ENCODE results near the gene NEK11.

The NEK11 gene

GRCh38 chr3:131077904-131078303 is 51.2 kb downstream of the NEK11 start:
- Histone ChIP-seq H3K4me1 (ENCODE audit: control insufficient read depth, insufficient read depth, low read length, unreplicated experiment) (peaks cover 4% of the 10 kb centered on the region), H3K79me2 (ENCODE audit: control insufficient read depth, insufficient read depth, low read length, unreplicated experiment) (no peaks in the 10 kb centered on the region), H3K27me3 (ENCODE audit: insufficient read depth, low read length) (no peaks in the 10 kb centered on the region), H2AFZ (ENCODE audit: low read length, unreplicated experiment) (no peak overlapping the region), H3K36me3 (ENCODE audit: insufficient read depth, low read length) (no peaks in the 10 kb centered on the region), H3K4me3 (ENCODE audit: low read depth, low read length) (no peak overlapping the region), H3K27ac (ENCODE audit: low read depth, low read length) (no peak overlapping the region)

GRCh38 chr3:131079086-131079485 is 52.4 kb downstream of the NEK11 start:
- Histone ChIP-seq H3K27me3 (ENCODE audit: insufficient read depth, low read length) (no peaks in the 10 kb centered on the region), H3K4me1 (ENCODE audit: control insufficient read depth, insufficient read depth, low read length, unreplicated experiment) (no peaks in the 10 kb centered on the region)

GRCh38 chr3:131081224-131081623 is 54.5 kb downstream of the NEK11 start:
- Histone ChIP-seq H2AFZ (ENCODE audit: low read length, unreplicated experiment) (no peak overlapping the region), H3K36me3 (ENCODE audit: insufficient read depth, low read length) (no peaks in the 10 kb centered on the region), H3K27ac (ENCODE audit: low read depth, low read length) (no peak overlapping the region), H3K4me1 (ENCODE audit: control insufficient read depth, insufficient read depth, low read length, unreplicated experiment) (no peaks in the 10 kb centered on the region), H3K79me2 (ENCODE audit: control insufficient read depth, insufficient read depth, low read length, unreplicated experiment) (no peaks in the 10 kb centered on the region), H3K27me3 (ENCODE audit: insufficient read depth, low read length) (no peaks in the 10 kb centered on the region), H3K4me3 (ENCODE audit: low read depth, low read length) (no peak overlapping the region)

More at GRCh38 chr3:131079086-131079485, 52.4 kb downstream of the NEK11 start:
- Histone ChIP-seq H3K27ac (ENCODE audit: low read depth, low read length) (no peak overlapping the region), H3K36me3 (ENCODE audit: insufficient read depth, low read length) (no peaks in the 10 kb centered on the region), H2AFZ (ENCODE audit: low read length, unreplicated experiment) (no peak overlapping the region), H3K4me3 (ENCODE audit: low read depth, low read length) (no peak overlapping the region), H3K79me2 (ENCODE audit: control insufficient read depth, insufficient read depth, low read length, unreplicated experiment) (no peaks in the 10 kb centered on the region)

GRCh38 chr3:131082246-131082645 is 55.6 kb downstream of the NEK11 start:
- no peak overlapping the region for H3K27ac ChIP-seq (ENCODE audit: low read depth, low read length)
- H3K79me2 ChIP-seq (ENCODE audit: control insufficient read depth, insufficient read depth, low read length, unreplicated experiment) = no peaks in the 10 kb centered on the region
- H3K36me3 ChIP-seq (ENCODE audit: insufficient read depth, low read length) = no peaks in the 10 kb centered on the region
- H3K27me3 ChIP-seq (ENCODE audit: insufficient read depth, low read length) = no peaks in the 10 kb centered on the region
- H3K4me3 ChIP-seq (ENCODE audit: low read depth, low read length) = no peak overlapping the region
- H3K4me1 ChIP-seq (ENCODE audit: control insufficient read depth, insufficient read depth, low read length, unreplicated experiment) = no peaks in the 10 kb centered on the region
- H2AFZ ChIP-seq (ENCODE audit: low read length, unreplicated experiment) = no peak overlapping the region

- no peak overlapping the region for H3K4me3 ChIP-seq (ENCODE audit: low read depth, low read length)
- no peaks in the 10 kb centered on the region for H3K36me3 ChIP-seq (ENCODE audit: insufficient read depth, low read length)
- H3K27me3 ChIP-seq (ENCODE audit: insufficient read depth, low read length) = no peaks in the 10 kb centered on the region
- H3K27ac ChIP-seq (ENCODE audit: low read depth, low read length) = no peak overlapping the region
- H3K79me2 ChIP-seq (ENCODE audit: control insufficient read depth, insufficient read depth, low read length, unreplicated experiment) = no peaks in the 10 kb centered on the region
- H2AFZ ChIP-seq (ENCODE audit: low read length, unreplicated experiment) = no peak overlapping the region
- no peaks in the 10 kb centered on the region for H3K4me1 ChIP-seq (ENCODE audit: control insufficient read depth, insufficient read depth, low read length, unreplicated experiment)
Observed at GRCh38 chr3:131082871-131083863, 56.5 kb downstream of the NEK11 start.

GRCh38 chr3:131091768-131092167 is 65.1 kb downstream of the NEK11 start:
- H3K79me2 ChIP-seq (ENCODE audit: control insufficient read depth, insufficient read depth, low read length, unreplicated experiment) = no peaks in the 10 kb centered on the region
- no peaks in the 10 kb centered on the region for H3K36me3 ChIP-seq (ENCODE audit: insufficient read depth, low read length)
- H3K4me3 ChIP-seq (ENCODE audit: low read depth, low read length) = no peak overlapping the region
- no peaks in the 10 kb centered on the region for H3K27me3 ChIP-seq (ENCODE audit: insufficient read depth, low read length)
- H3K27ac ChIP-seq (ENCODE audit: low read depth, low read length) = no peak overlapping the region
- no peak overlapping the region for H2AFZ ChIP-seq (ENCODE audit: low read length, unreplicated experiment)
- no peaks in the 10 kb centered on the region for H3K4me1 ChIP-seq (ENCODE audit: control insufficient read depth, insufficient read depth, low read length, unreplicated experiment)

GRCh38 chr3:131107637-131108433 is 81.2 kb downstream of the NEK11 start:
- Histone ChIP-seq H3K27me3 (ENCODE audit: insufficient read depth, low read length) (no peaks in the 10 kb centered on the region), H3K27ac (ENCODE audit: low read depth, low read length) (no peak overlapping the region), H3K4me1 (ENCODE audit: control insufficient read depth, insufficient read depth, low read length, unreplicated experiment) (peaks cover 3% of the 10 kb centered on the region), H2AFZ (ENCODE audit: low read length, unreplicated experiment) (no peak overlapping the region), H3K79me2 (ENCODE audit: control insufficient read depth, insufficient read depth, low read length, unreplicated experiment) (no peaks in the 10 kb centered on the region), H3K4me3 (ENCODE audit: low read depth, low read length) (no peak overlapping the region), H3K36me3 (ENCODE audit: insufficient read depth, low read length) (no peaks in the 10 kb centered on the region)

GRCh38 chr3:131109156-131109555 is 82.5 kb downstream of the NEK11 start:
- Histone ChIP-seq H3K27me3 (ENCODE audit: insufficient read depth, low read length) (no peaks in the 10 kb centered on the region), H2AFZ (ENCODE audit: low read length, unreplicated experiment) (no peak overlapping the region), H3K4me1 (ENCODE audit: control insufficient read depth, insufficient read depth, low read length, unreplicated experiment) (peaks cover 3% of the 10 kb centered on the region), H3K36me3 (ENCODE audit: insufficient read depth, low read length) (no peaks in the 10 kb centered on the region), H3K27ac (ENCODE audit: low read depth, low read length) (no peak overlapping the region), H3K79me2 (ENCODE audit: control insufficient read depth, insufficient read depth, low read length, unreplicated experiment) (no peaks in the 10 kb centered on the region), H3K4me3 (ENCODE audit: low read depth, low read length) (no peak overlapping the region)

- no peaks in the 10 kb centered on the region for H3K36me3 ChIP-seq (ENCODE audit: insufficient read depth, low read length)
- no peak overlapping the region for H3K27ac ChIP-seq (ENCODE audit: low read depth, low read length)
- no peak overlapping the region for H2AFZ ChIP-seq (ENCODE audit: low read length, unreplicated experiment)
Observed at GRCh38 chr3:131110087-131110486, 83.4 kb downstream of the NEK11 start.

GRCh38 chr3:131114256-131114655 is 87.6 kb downstream of the NEK11 start:
- H3K4me1 ChIP-seq (ENCODE audit: control insufficient read depth, insufficient read depth, low read length, unreplicated experiment) = peaks cover 3% of the 10 kb centered on the region
- H3K4me3 ChIP-seq (ENCODE audit: low read depth, low read length) = no peak overlapping the region
- H3K79me2 ChIP-seq (ENCODE audit: control insufficient read depth, insufficient read depth, low read length, unreplicated experiment) = no peaks in the 10 kb centered on the region
- no peaks in the 10 kb centered on the region for H3K27me3 ChIP-seq (ENCODE audit: insufficient read depth, low read length)
- no peaks in the 10 kb centered on the region for H3K36me3 ChIP-seq (ENCODE audit: insufficient read depth, low read length)
- H3K27ac ChIP-seq (ENCODE audit: low read depth, low read length) = no peak overlapping the region
- H2AFZ ChIP-seq (ENCODE audit: low read length, unreplicated experiment) = no peak overlapping the region

More at GRCh38 chr3:131110087-131110486, 83.4 kb downstream of the NEK11 start:
- peaks cover 3% of the 10 kb centered on the region for H3K4me1 ChIP-seq (ENCODE audit: control insufficient read depth, insufficient read depth, low read length, unreplicated experiment)
- no peak overlapping the region for H3K4me3 ChIP-seq (ENCODE audit: low read depth, low read length)
- H3K79me2 ChIP-seq (ENCODE audit: control insufficient read depth, insufficient read depth, low read length, unreplicated experiment) = no peaks in the 10 kb centered on the region
- H3K27me3 ChIP-seq (ENCODE audit: insufficient read depth, low read length) = no peaks in the 10 kb centered on the region
